ENCODE data around the gene LRP11.

- TF ChIP-seq MAX (IDR thresholded peaks at IDR 0.05) (no peak), TAF1 (IDR thresholded peaks at IDR 0.05; ENCODE audit: low read depth) (no peak), EP300 (IDR thresholded peaks at IDR 0.05; ENCODE audit: borderline replicate concordance) (no peak)
These were observed 42.2 kb upstream of the LRP11 start for GRCh38 chr6:149906405-149906804.

All from Ishikawa (cell line).